Thoracic aorta (tissue), 2 donors: ENCODE measurements around the gene B3GNT2. TPM values are rescaled to one million over a fixed set of nuclear protein-coding genes. Genes with fewer than 3 reads are reported as not detected.

Source experiments
- ATAC-seq: fragments of 150-250 bp; one replicate; pipeline ENCODE4 v1.8.0; 2017; ENCODE audit warnings: low read depth; ENCODE audit not compliant: insufficient number of reproducible peaks, low FRiP score
- DNase-seq: peaks from one replicate; pipeline ENCODE4 v3.0.0-alpha.2; 2020; ENCODE audit warnings: low spot score
- H3K27ac ChIP-seq, 2 donors: fragments of 200-600 bp; sonication (generic); 1 replicate in 1 of 2; 2 replicates in 1 of 2; pipeline ENCODE4 v1.5.1; 2016; ENCODE audit warnings: mild to moderate bottlenecking in 2 of 2, moderate library complexity in 2 of 2
- H3K27me3 ChIP-seq: fragments of 200-600 bp; sonication (generic); replicated peaks from 2 replicates; pipeline ENCODE4 v1.6.0; 2016; ENCODE audit warnings: mild to moderate bottlenecking; ENCODE audit not compliant: insufficient read depth
- H3K36me3 ChIP-seq: fragments of 200-600 bp; sonication (generic); one replicate; pipeline ENCODE4 v1.5.1; 2016
- H3K4me1 ChIP-seq, 2 donors: fragments of 200-600 bp; sonication (generic); 1 replicate in 1 of 2; 2 replicates in 1 of 2; pipeline versions ENCODE4 v1.5.1 to v1.6.0; 2016; ENCODE audit warnings: low read depth in 2 of 2, mild to moderate bottlenecking in 1 of 2; ENCODE audit not compliant: control insufficient read depth in 1 of 2
- H3K4me3 ChIP-seq: fragments of 200-600 bp; sonication (generic); 2 replicates; pipeline ENCODE4 v1.5.1; 2016; ENCODE audit warnings: mild to moderate bottlenecking
- H3K9me3 ChIP-seq: fragments of 200-600 bp; sonication (generic); 2 replicates; pipeline ENCODE4 v1.5.1; 2016
- CTCF ChIP-seq: fragments of 200-600 bp; sonication (generic); IDR thresholded peaks from one replicate; pipeline ENCODE4 v1.5.1; 2019; ENCODE audit warnings: antibody characterized with exemption
- total RNA-seq, 2 donors: library from RNA; depleted of rRNA; stranded (reverse); fragments of >200 nt; gene quantifications; one replicate each; pipeline versions ENCODE4 v1.1.0 to v1.2.3, GENCODE V29; 2016

Gene B3GNT2
- total RNA-seq, 2 donors from 2014 or later = 20.1 to 27.9 TPM

GRCh38 chr2:62202729-62203128 lies 6.8 kb downstream of the B3GNT2 start:
- DNase-seq (no peak), ATAC-seq (no peak)
- Histone ChIP-seq H3K4me1 (peaks cover 37 to 57% of the 10 kb centered on the region in 2 donors), H3K27me3 (no peaks in the 10 kb centered on the region), H3K27ac (no peak overlapping the region), H3K36me3 (no peaks in the 10 kb centered on the region), H3K4me3 (no peak overlapping the region), H3K9me3 (no peaks in the 10 kb centered on the region)
- no peak for TF ChIP-seq CTCF

GRCh38 chr2:62203459-62203858 lies 7.5 kb downstream of the B3GNT2 start:
- peaks cover 34 to 56% of the 10 kb centered on the region in 2 donors for H3K4me1 ChIP-seq
- H3K27ac ChIP-seq = no peak overlapping the region
- no peaks in the 10 kb centered on the region for H3K9me3 ChIP-seq
- no peaks in the 10 kb centered on the region for H3K27me3 ChIP-seq
- TF ChIP-seq CTCF = no peak
- DNase-seq (no peak), ATAC-seq (no peak)
- no peaks in the 10 kb centered on the region for H3K36me3 ChIP-seq
- H3K4me3 ChIP-seq = no peak overlapping the region

GRCh38 chr2:62204998-62205496 lies 9.1 kb downstream of the B3GNT2 start:
- Histone ChIP-seq H3K27me3 (no peaks in the 10 kb centered on the region), H3K4me1 (peaks cover 23 to 42% of the 10 kb centered on the region in 2 donors), H3K27ac (no peak overlapping the region), H3K36me3 (no peaks in the 10 kb centered on the region), H3K4me3 (no peak overlapping the region), H3K9me3 (no peaks in the 10 kb centered on the region)
- no peak for ATAC-seq
- TF ChIP-seq CTCF = no peak
- no peak for DNase-seq

- TF ChIP-seq CTCF = no peak
- H3K4me3 ChIP-seq = no peak overlapping the region
- peaks cover 23 to 42% of the 10 kb centered on the region in 2 donors for H3K4me1 ChIP-seq
Observed at GRCh38 chr2:62205554-62205953, 9.6 kb downstream of the B3GNT2 start.

GRCh38 chr2:62206024-62206423 lies 10.1 kb downstream of the B3GNT2 start:
- DNase-seq = no peak
- H3K4me3 ChIP-seq = no peak overlapping the region
- no peaks in the 10 kb centered on the region for H3K27me3 ChIP-seq
- TF ChIP-seq CTCF = no peak
- ATAC-seq = no peak
- peaks cover 21 to 40% of the 10 kb centered on the region in 2 donors for H3K4me1 ChIP-seq
- no peaks in the 10 kb centered on the region for H3K36me3 ChIP-seq
- no peak overlapping the region for H3K27ac ChIP-seq
- H3K9me3 ChIP-seq = no peaks in the 10 kb centered on the region

More at GRCh38 chr2:62205554-62205953, 9.6 kb downstream of the B3GNT2 start:
- no peak overlapping the region for H3K27ac ChIP-seq
- ATAC-seq (no peak), DNase-seq (no peak)
- H3K9me3 ChIP-seq = no peaks in the 10 kb centered on the region
- H3K27me3 ChIP-seq = no peaks in the 10 kb centered on the region
- no peaks in the 10 kb centered on the region for H3K36me3 ChIP-seq
